Effector memory CD8-positive, alpha-beta T cell (primary cell): ENCODE measurements around the gene ACCSL.

Source experiments
- ATAC-seq: fragments of 150-1000 bp; cut with Tn5 transposase; replicated peaks from 2 replicates; pipeline ENCODE4 v1.10.0; 2021; ENCODE audit warnings: mild to moderate bottlenecking, moderate library complexity
- DNase-seq, 3 experiments: peaks; one replicate each; pipeline ENCODE4 v3.0.0; 2021
- H3K27ac Mint-ChIP-seq, 2 donors: one replicate each; pipeline ENCODE4 v1.8.0; 2022; ENCODE audit warnings: mild to moderate bottlenecking in 2 of 2, mixed read lengths in 2 of 2, moderate library complexity in 2 of 2
- H3K27me3 Mint-ChIP-seq, 2 donors: one replicate each; pipeline ENCODE4 v1.8.0; 2022; ENCODE audit warnings: mixed read lengths in 2 of 2
- H3K36me3 Mint-ChIP-seq: one replicate; pipeline ENCODE4 v1.8.0; 2022; ENCODE audit warnings: mild to moderate bottlenecking, moderate library complexity, mixed read lengths; ENCODE audit not compliant: insufficient read depth
- H3K4me1 Mint-ChIP-seq, 2 donors: one replicate each; pipeline ENCODE4 v1.8.0; 2022; ENCODE audit warnings: low read depth in 2 of 2, mixed read lengths in 2 of 2
- H3K4me3 Mint-ChIP-seq, 2 donors: one replicate each; pipeline ENCODE4 v1.8.0; 2022; ENCODE audit warnings: mild to moderate bottlenecking in 2 of 2, mixed read lengths in 2 of 2, moderate library complexity in 2 of 2
- H3K9me3 Mint-ChIP-seq, 2 donors: one replicate each; pipeline ENCODE4 v1.8.0; 2022; ENCODE audit warnings: mixed read lengths in 2 of 2

The ACCSL gene

DNA sequence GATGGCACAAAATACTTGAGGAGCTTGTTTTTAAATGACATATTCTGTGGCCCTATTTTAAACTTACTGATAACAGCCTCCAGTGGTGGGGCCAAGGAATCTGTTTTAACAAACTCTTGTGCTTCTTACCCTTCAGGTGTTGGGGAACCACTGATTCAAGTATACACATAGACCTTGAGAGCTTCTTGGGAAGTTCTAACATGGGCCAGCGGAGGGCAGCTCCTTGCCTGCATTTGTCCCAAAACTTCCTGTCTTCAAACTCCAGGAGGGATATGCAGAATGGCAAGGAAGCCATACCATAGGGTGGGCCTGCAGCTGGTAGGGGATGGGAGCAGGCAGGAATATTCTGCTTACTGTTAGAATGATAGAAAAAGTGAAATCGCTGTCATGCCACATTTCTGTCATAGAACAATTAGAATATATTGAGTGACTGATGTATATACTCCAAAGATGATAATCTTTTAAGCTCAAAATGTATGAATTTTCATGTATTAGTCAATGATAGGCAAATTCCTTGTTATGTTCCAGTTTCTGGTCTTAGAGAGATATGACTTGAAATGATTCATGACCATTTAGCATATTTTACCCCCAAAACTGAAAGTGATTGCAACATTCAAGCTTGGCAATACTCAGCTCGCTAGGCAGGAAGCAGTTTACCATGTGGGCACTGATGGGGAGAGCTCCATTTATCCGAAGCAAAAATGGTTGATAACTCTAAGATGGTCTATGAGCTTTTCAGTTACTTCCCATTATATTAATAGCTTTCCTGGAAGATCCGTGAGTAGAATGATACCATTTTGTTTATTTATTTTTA lies 56.9 kb downstream of the ACCSL start:
- H3K4me3 Mint-ChIP-seq, result no peak overlapping the region
- ATAC-seq (no peak), DNase-seq (no peak)
- H3K9me3 Mint-ChIP-seq, result no peaks in the 10 kb centered on the region
- no peaks in the 10 kb centered on the region for H3K27me3 Mint-ChIP-seq
- no peak overlapping the region for H3K27ac Mint-ChIP-seq
- H3K4me1 Mint-ChIP-seq, result peaks cover 21 to 24% of the 10 kb centered on the region in 2 donors
- H3K36me3 Mint-ChIP-seq, result peaks cover 9% of the 10 kb centered on the region

DNA sequence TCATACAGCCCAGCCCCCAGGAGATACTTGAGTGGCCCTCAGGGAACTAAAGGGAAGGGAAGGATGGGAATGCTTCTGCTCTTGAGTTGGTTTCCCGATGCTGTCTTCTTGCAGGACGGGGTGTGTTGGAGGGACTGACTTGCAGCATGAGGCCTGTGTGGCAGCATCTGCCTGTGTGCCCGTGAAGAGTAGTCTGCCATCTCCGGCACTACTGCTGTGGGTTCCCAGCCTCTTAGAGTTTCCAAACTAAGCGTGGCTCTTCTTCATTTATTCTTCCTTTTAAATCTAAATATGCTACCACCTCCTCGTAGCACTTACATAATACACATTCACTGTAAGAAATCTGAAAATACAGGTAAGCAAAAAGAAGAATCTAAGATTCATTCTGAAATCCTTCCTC lies 60.5 kb downstream of the ACCSL start:
- H3K4me3 Mint-ChIP-seq, result no peak overlapping the region
- peaks cover 7 to 9% of the 10 kb centered on the region in 2 donors for H3K4me1 Mint-ChIP-seq
- no peak for DNase-seq
- H3K27me3 Mint-ChIP-seq, result no peaks in the 10 kb centered on the region
- H3K36me3 Mint-ChIP-seq, result peaks cover 18% of the 10 kb centered on the region
- no peak overlapping the region for H3K27ac Mint-ChIP-seq
- ATAC-seq, result no peak
- H3K9me3 Mint-ChIP-seq, result no peaks in the 10 kb centered on the region
